IMR-90 (cell line): ENCODE data around the gene STPG1. TPM values are rescaled to one million over a fixed set of nuclear protein-coding genes. Genes with fewer than 3 reads are reported as not detected.

ENCODE experiments used
- ATAC-seq: fragments of 200-7000 bp; cut with Tn5 transposase; 2 replicates; pipeline ENCODE4 v1.9.1; 2020; ENCODE audit warnings: low read depth, mild to moderate bottlenecking, moderate library complexity
- BruUV-seq: library from RNA; stranded (reverse); fragments of 400-500 nt; replicated peaks from 2 replicates; lab custom pipeline; 2021; lab: Mats Ljungman, UMichigan
- CTCF ChIA-PET: fragments of 300-600 bp; formaldehyde crosslinking; extraction: SDS; loops from one replicate; lab custom pipeline; 2021; ENCODE audit warnings: antibody characterized with exemption; lab: Yijun Ruan, JAX
- POLR2A ChIA-PET: fragments of 300-600 bp; sonication (Branson Sonifier 250); formaldehyde crosslinking; loops from one replicate; lab custom pipeline; 2022; ENCODE audit warnings: antibody characterized with exemption; ENCODE audit not compliant: unreplicated experiment; lab: Charles Lee
- DNase-seq: peaks from one replicate; pipeline ENCODE4 v3.0.0; 2013
- H2AFZ ChIP-seq: replicated peaks from 2 replicates; pipeline ENCODE3; 2013; ENCODE audit warnings: low read length, mild to moderate bottlenecking; ENCODE audit not compliant: poor library complexity
- H2AK5ac ChIP-seq: 2 replicates; pipeline ENCODE4 v1.6.1; 2013; ENCODE audit warnings: low read depth, low read length, inconsistent platforms
- H2AK9ac ChIP-seq: replicated peaks from 2 replicates; pipeline ENCODE3; 2013; ENCODE audit warnings: mild to moderate bottlenecking, low read depth, low read length, moderate library complexity; ENCODE audit not compliant: poor library complexity
- H2BK120ac ChIP-seq: 2 replicates; pipeline ENCODE4 v1.6.1; 2013; ENCODE audit warnings: low read depth, low read length, inconsistent platforms
- H2BK15ac ChIP-seq: 3 replicates; pipeline ENCODE4 v1.6.1; 2013; ENCODE audit warnings: low read depth, low read length, inconsistent platforms
- H2BK20ac ChIP-seq: 2 replicates; pipeline ENCODE4 v1.6.1; 2013; ENCODE audit warnings: low read depth, mild to moderate bottlenecking, inconsistent platforms, low read length, moderate library complexity
- H2BK5ac ChIP-seq: 2 replicates; pipeline ENCODE4 v1.6.1; 2013; ENCODE audit warnings: mild to moderate bottlenecking, low read depth, low read length, inconsistent platforms; ENCODE audit not compliant: poor library complexity, severe bottlenecking
- H3K14ac ChIP-seq: replicated peaks from 2 replicates; pipeline ENCODE4 v1.6.1; 2013; ENCODE audit warnings: low read depth, low read length, inconsistent platforms
- H3K18ac ChIP-seq: 2 replicates; pipeline ENCODE4 v1.6.1; 2013; ENCODE audit warnings: low read depth, low read length, control low read depth
- H3K23ac ChIP-seq: 2 replicates; pipeline ENCODE4 v1.6.1; 2013; ENCODE audit warnings: low read depth, low read length, inconsistent platforms
- H3K27ac ChIP-seq: 2 replicates; pipeline ENCODE4 v1.5.1; 2013; ENCODE audit warnings: mild to moderate bottlenecking, control low read depth, low read length; ENCODE audit not compliant: insufficient read depth
- H3K27me3 ChIP-seq: 2 replicates; pipeline ENCODE4 v1.6.1; 2013; ENCODE audit warnings: low read length; ENCODE audit not compliant: control insufficient read depth, insufficient read depth
- H3K36me3 ChIP-seq: 2 replicates; pipeline ENCODE4 v1.6.1; 2013; ENCODE audit warnings: low read length, mixed read lengths; ENCODE audit not compliant: control insufficient read depth, insufficient read depth
- H3K4ac ChIP-seq: 2 replicates; pipeline ENCODE4 v1.6.1; 2013; ENCODE audit warnings: low read depth, low read length, inconsistent platforms
- H3K4me1 ChIP-seq: 2 replicates; pipeline ENCODE4 v1.6.1; 2013; ENCODE audit warnings: low read length, mixed read lengths; ENCODE audit not compliant: control insufficient read depth, insufficient read depth
- H3K4me2 ChIP-seq: 2 replicates; pipeline ENCODE4 v1.6.1; 2013; ENCODE audit warnings: low read depth, mild to moderate bottlenecking, control low read depth, low read length, moderate library complexity
- H3K4me3 ChIP-seq: 2 replicates; pipeline ENCODE4 v1.5.1; 2013; ENCODE audit warnings: low read depth, mild to moderate bottlenecking, control low read depth, low read length, moderate library complexity; ENCODE audit not compliant: insufficient read depth
- H3K56ac ChIP-seq: 2 replicates; pipeline ENCODE4 v1.6.1; 2013; ENCODE audit warnings: low read length, inconsistent platforms; ENCODE audit not compliant: insufficient read depth; ENCODE audit errors: extremely low read depth
- H3K79me1 ChIP-seq, 2 experiments: 2 replicates each; pipeline ENCODE4 v1.6.1; 2013; ENCODE audit warnings: low read length in 2 of 2, inconsistent platforms in 1 of 2, low read depth in 1 of 2
- H3K9ac ChIP-seq: 2 replicates; pipeline ENCODE4 v1.6.1; 2013; ENCODE audit warnings: low read depth, low read length, control low read depth
- H3K9me1 ChIP-seq: 2 replicates; pipeline ENCODE4 v1.6.1; 2013; ENCODE audit warnings: low read length, inconsistent platforms; ENCODE audit not compliant: insufficient read depth
- H3K9me3 ChIP-seq: 2 replicates; pipeline ENCODE4 v1.6.1; 2013; ENCODE audit warnings: low read length; ENCODE audit not compliant: control insufficient read depth, insufficient read depth
- H4K20me1 ChIP-seq: 2 replicates; pipeline ENCODE4 v1.6.1; 2013; ENCODE audit warnings: low read length, inconsistent platforms; ENCODE audit not compliant: insufficient read depth
- H4K5ac ChIP-seq: 2 replicates; pipeline ENCODE4 v1.6.1; 2013; ENCODE audit warnings: mild to moderate bottlenecking, low read depth, low read length, control low read depth
- H4K8ac ChIP-seq, 2 experiments: 2 replicates each; pipeline ENCODE4 v1.6.1; 2013; ENCODE audit warnings: low read depth in 2 of 2, low read length in 2 of 2, control low read depth in 1 of 2, inconsistent platforms in 1 of 2
- H4K91ac ChIP-seq: 2 replicates; pipeline ENCODE4 v1.6.1; 2013; ENCODE audit warnings: low read depth, low read length, inconsistent platforms; ENCODE audit not compliant: insufficient read depth
- RCOR1 ChIP-seq: IDR thresholded peaks from 2 replicates; pipeline ENCODE4 v1.6.1; 2012; ENCODE audit warnings: mild to moderate bottlenecking, low read length, improper control_type of control experiment; ENCODE audit not compliant: insufficient replicate concordance
- WGBS, 2 experiments: methylation state at CpG; one replicate each; pipeline versions ENCODE4 v1.1.5 to v1.1.7; 2013; ENCODE audit warnings: missing lambda C conversion rate in 2 of 2; ENCODE audit not compliant: insufficient read length in 1 of 2; ENCODE audit errors: extremely low coverage in 2 of 2; 5-methylcytosine and 5-hydroxymethylcytosine counted together
- dilution Hi-C: fragments of 300-500 bp; cut with HindIII; formaldehyde crosslinking; loops from one replicate; pipeline ENCODE4 v1.14.3; 2018; ENCODE audit warnings: low sequenced_read_pairs; ENCODE audit not compliant: unreplicated experiment
- in situ Hi-C: fragments of 300-500 bp; cut with MboI; formaldehyde crosslinking; loops from 3 replicates; pipeline ENCODE4 v1.14.3; 2019; ENCODE audit warnings: low sequenced_read_pairs, inconsistent platforms, mixed read lengths
- intact Hi-C: fragments of 100-400 bp; cut with micrococcal nuclease; formaldehyde crosslinking; loops from 2 replicates; pipeline ENCODE4 v1.10.0; 2022
- polyA plus RNA-seq, 3 experiments: library from polyadenylated mRNA; depleted of rRNA; stranded (reverse); fragments of >200 nt; gene quantifications; 2 replicates each; pipeline ENCODE4 v1.2.3, GENCODE V29; 2012; ENCODE audit warnings: low replicate concordance in 1 of 3
- total RNA-seq: library from RNA; depleted of rRNA; stranded (reverse); fragments of >200 nt; gene quantifications from 2 replicates; pipeline ENCODE4 v1.2.3, GENCODE V29; 2012

Gene STPG1
- total and polyA plus RNA-seq, 2 of the 4 experiments (the other 2 are of a cell fraction) = 3.0 to 6.5 TPM

GRCh38 chr1:24338447-24338846 is 75.1 kb downstream of the STPG1 start:
- no peak overlapping the region for H4K8ac ChIP-seq
- ChIA-PET POLR2A (no interaction called here), CTCF (no interaction called here)
- H2BK15ac ChIP-seq = no peak overlapping the region
- H3K36me3 ChIP-seq = no peaks in the 10 kb centered on the region
- H3K23ac ChIP-seq = no peak overlapping the region
- H2AFZ ChIP-seq = no peak overlapping the region
- H3K4me2 ChIP-seq = no peak overlapping the region
- H3K18ac ChIP-seq = no peak overlapping the region
- no peak overlapping the region for H2AK5ac ChIP-seq
- in situ Hi-C loops (no loop called here), dilution Hi-C loops (no loop called here), intact Hi-C loops (no loop called here)
- no peak overlapping the region for H3K27ac ChIP-seq
- DNase-seq (no peak), ATAC-seq (no peak)
- H2BK20ac ChIP-seq = no peak overlapping the region
- no peak overlapping the region for H2BK120ac ChIP-seq
- no peak overlapping the region for H2AK9ac ChIP-seq
- no peak overlapping the region for H2BK5ac ChIP-seq
- no peak overlapping the region for H3K14ac ChIP-seq
- H3K4me1 ChIP-seq = no peaks in the 10 kb centered on the region
- TF ChIP-seq RCOR1 = no peak
- no peak overlapping the region for H3K4me3 ChIP-seq
- H3K9me3 ChIP-seq = no peaks in the 10 kb centered on the region
- H3K79me1 ChIP-seq = no peaks in the 10 kb centered on the region
- no peak overlapping the region for H3K9ac ChIP-seq
- H3K56ac ChIP-seq = no peak overlapping the region
- H3K9me1 ChIP-seq = no peaks in the 10 kb centered on the region; the same call in 1 of the 2 replicates
- H4K91ac ChIP-seq = no peak overlapping the region
- 94% methylated on average over 2 of the region's 5 CpGs; no CpG with 5 or more reads in 1 of the 2 experiments for WGBS, 2 experiments
- no peak overlapping the region for H4K5ac ChIP-seq
- peaks cover 18% of the 10 kb centered on the region for H3K27me3 ChIP-seq
- H3K4ac ChIP-seq = no peak overlapping the region
- H4K20me1 ChIP-seq = no peaks in the 10 kb centered on the region
- no TSS peak for BruUV-seq
